SK-MEL-5 (cell line): ENCODE results near the gene UBE4B. TPM values are rescaled to one million over a fixed set of nuclear protein-coding genes. Genes with fewer than 3 reads are reported as not detected.
"Not testable (repeated sequence)": the region's sequence is repeated elsewhere in the genome, so short reads cannot be mapped to it uniquely, and the experiment has no call there.

Experiments
- DNase-seq: peaks from one replicate; pipeline ENCODE4 v3.0.0-alpha.2; 2016; ENCODE audit warnings: low read depth, low spot score
- in situ Hi-C: cut with HindIII; loops from 2 replicates; pipeline ENCODE4 v1.10.0; 2016; ENCODE audit warnings: low sequenced_read_pairs, high pct_unique_total_duplicates, low pct_unique_long_range_greater_than_20kb
- total RNA-seq: library from RNA; depleted of rRNA; stranded (reverse); fragments of >200 nt; shearing (Covaris generic); gene quantifications from 2 replicates; pipeline ENCODE4 v1.2.3, GENCODE V29; 2014

The UBE4B gene
- total RNA-seq, 1 experiment from 2014 or later, result 28.9 TPM

DNA sequence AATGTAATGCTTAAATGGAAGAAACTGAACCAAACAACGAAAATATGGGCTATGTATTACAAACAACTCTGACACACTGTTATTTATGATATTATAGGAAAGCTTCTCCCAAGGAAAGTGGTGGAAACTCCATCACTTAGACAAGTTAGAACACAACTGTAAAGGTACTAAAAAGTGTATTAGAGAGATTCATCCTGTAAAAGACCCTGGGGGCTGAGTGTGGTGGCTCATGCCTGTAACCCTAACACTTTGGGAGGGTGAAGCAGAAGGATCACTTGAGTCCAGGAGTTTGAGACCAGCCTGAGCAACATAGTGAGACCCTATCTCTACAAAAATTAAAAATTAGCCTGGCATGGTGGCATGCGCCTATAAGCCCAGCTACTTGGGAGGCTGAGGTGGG lies 7.4 kb upstream of the UBE4B start:
- no peak for DNase-seq
- in situ Hi-C loops, result no loop called here

DNA sequence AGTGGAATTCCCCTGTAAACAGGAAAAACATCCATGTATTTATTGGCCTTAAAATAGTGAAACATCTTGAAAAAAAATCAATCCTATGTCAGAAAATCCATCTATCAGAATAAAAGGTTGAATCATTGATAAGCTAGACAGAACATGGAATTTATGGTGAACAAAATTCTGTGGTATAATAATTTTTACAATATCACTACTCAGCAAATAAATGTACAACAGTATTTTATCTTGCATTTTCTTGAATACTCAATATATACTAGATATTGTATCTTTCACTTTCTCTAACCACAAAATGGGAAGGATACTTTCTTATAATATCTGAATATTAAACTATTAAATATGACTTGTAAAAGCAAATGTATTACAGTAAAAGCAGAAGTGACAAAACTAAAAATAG lies 5.7 kb upstream of the UBE4B start:
- in situ Hi-C loops, result no loop called here
- DNase-seq, result no peak

DNA sequence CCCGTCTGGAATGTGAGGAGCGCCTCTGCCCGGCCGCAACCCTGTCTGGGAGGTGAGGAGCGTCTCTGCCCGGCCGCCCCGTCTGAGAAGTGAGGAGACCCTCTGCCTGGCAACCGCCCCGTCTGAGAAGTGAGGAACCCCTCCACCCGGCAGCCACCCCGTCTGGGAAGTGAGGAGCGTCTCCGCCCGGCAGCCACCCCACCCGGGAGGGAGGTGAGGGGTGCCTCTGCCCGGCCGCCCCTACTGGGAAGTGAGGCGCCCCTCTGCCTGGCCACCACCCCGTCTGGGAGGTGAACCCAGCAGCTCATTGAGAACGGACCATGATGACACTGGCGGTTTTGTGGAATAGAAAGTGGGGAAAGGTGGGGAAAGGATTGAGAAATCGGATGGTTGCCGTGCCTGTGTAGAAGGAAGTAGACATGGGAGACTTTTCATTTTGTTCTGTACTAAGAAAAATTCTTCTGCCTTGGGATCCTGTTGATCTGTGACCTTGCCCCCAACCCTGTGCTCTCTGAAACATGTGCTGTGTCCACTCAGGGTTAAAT lies 3.7 kb upstream of the UBE4B start:
- in situ Hi-C loops, DNase-seq: not testable (repeated sequence)

DNA sequence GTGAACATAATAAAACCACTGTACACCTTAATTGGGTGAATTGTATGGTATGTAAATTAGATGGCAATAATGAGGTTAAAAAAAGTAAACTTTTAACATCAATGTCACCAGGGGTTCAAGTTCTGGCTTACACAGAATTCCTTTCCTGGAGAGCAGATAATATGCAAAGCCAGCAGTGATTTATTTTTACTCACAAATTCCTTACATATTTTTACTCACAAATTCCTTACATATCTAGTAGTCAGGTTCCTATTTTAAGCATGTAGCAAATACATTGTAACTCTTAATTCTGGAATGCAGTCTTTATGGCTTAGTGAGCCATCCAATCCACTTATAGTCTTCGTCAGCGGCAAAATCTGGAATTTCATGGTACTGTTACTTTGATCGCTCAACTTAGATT lies 1.3 kb upstream of the UBE4B start:
- DNase-seq, result no peak

DNA sequence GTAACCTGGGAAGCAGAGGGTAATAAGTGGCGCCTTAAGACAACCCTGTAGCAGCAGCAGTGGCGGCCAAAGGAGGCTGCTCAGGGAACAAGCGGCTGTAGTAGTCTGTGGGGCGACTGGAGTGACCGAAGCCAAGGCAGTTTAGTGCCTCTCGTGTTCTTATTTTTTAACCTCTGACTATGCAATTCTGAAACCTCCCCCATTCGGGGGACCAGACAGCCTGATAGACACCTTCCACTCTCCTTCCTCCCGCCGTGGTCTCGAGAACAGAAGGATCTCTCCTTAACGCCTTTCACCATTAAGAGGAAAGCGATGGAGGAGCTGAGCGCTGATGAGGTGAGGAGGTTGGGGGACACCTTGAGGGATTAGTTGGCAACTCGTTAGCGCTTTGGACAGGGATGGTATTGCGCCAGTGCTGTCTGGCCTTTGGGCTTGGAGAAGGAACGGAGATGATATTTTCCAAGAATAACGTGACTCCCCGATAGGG lies 644 bp downstream of the UBE4B start:
- peak; percentile 47 for DNase-seq
- in situ Hi-C loops, result no loop called here

More for the DNA sequence above, 1.3 kb upstream of the UBE4B start:
- in situ Hi-C loops, result no loop called here

DNA sequence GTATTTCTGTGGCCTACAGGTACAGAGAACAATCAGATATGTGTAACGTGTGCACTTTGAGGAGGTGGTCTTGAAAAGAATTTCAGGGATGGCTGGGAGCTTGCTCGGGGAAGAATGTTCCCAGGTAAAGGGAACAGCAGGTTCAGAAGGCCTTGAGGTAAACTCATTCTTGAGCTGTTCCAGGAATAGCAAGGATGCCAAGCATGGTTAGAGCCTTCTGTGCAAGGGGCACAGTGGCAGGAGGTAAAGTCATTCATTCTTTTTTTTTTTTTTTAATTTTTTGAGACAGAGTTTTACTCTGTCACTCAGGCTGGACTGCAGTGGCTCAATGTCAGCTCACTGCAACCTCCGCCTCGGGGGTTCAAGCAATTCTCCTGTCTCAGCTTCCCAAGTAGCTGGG lies 10.0 kb downstream of the UBE4B start:
- DNase-seq, result no peak
- in situ Hi-C loops, result no loop called here

DNA sequence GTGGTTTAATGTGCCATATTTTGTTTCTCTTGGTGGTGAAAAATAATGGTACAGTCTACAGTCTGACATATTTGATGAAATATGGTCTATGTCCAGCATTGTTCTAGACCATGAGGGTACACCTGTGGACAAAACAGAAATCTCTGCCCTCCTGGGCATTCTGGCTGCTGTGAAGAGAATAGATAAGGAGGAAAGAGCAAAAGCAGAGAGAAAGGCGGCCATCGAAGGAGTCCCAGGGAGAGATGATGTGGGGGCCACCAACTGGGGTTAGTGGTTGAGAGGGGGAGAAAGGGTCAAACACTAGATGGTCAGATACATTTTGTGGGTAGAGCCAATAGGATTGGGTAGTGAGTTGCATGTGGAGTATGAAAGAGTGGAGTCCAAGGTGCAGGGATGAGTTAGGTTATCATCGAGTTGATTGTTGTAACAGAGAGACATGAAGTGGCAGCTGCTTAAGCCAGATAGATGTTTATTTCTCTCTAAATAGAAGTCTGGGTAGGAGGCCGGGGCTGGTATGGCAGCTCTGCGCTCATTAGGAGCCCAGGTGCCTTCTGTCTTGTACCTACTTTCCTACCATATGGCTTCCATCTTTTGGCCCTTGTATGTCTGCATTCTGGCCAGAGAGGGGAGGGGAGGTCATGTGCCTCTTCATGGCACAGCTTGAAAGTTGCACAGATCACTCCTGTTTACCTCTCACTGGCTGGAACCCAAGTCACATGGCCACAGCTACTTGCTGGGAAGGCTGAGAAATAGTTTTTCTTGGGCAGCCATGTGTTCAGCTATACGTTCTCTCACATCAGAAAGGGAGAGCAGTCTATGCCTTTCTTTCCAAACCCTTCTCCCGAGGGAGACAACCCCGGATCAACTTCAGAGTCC lies 13.0 kb downstream of the UBE4B start:
- peak; percentile 70 for DNase-seq

DNA sequence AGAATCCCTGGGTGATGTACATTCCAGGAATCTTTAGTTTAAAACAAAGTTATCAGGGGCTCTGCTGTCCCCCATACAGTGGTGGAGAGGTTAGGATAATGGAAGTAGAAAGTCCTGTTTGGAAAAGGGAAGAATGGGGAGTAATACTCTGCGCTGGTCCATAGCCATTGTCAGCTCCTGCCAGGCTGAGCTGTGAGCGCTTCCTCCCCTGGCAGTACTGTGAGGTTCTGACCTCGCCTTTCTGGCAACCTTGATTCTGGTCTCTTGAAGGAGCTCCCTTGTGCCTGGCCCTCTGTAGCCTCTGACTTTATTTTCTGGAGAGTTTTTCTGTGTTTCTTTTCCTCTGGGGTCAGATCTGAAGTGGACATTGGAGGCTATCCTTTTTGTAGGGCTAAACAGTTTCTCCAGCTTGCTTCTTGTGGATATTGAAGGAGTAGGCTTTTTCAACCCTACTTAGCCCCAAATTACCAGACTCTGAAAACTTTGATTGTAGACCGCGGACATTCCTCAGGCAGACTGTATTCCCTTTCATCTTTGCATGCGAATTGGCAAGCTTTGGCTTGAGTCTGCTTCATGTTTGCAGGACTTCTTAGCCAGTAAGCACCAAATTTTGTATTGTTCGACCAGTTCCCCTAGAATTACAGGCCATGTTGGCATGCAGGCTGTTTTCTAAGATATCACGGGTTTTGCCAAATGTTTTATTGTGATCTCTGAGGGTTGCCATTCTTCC lies 13.8 kb downstream of the UBE4B start:
- in situ Hi-C loops, result no loop called here
- DNase-seq, result no peak

More for the DNA sequence above, 13.0 kb downstream of the UBE4B start:
- in situ Hi-C loops, result no loop called here

DNA sequence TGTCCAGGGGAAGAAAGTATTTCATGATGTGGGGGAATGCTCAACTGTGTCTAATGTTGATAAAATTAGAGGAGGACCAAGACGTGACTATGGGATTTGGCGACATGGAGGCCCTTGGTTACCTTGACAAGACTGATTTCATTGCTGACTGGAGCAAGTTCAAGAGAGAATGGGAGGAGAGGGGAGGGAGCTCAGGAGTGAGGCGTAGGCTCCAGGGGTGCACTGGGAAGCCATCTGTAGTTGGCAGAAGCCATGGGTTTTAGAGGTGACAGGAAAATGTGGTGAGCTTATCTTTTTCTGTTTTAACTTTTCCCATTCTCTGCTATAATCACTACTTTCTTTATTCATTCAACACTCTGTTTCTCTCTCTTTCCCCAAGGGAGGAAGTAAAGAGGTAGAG lies 15.8 kb downstream of the UBE4B start:
- in situ Hi-C loops, result no loop called here
- DNase-seq, result no peak

DNA sequence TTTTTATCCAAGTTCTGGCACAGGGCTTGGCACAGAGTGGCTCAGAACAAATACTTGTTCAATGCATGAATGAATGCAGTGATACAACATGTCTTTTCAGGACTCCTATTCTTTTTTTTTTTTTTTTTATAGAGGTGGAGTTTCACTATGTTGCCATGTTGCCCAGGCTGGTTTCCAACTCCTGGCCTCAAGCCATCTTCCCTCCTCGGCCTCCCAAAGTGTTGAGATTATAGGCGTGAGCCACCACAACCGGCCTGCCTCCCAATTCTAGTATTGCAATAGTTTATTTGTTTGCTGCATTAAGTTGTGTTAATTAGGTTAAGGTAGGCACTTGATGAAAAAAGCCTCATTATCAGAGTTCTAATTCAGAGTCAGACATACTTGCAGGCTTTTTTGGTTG lies 17.9 kb downstream of the UBE4B start:
- in situ Hi-C loops, result no loop called here
- no peak for DNase-seq

DNA sequence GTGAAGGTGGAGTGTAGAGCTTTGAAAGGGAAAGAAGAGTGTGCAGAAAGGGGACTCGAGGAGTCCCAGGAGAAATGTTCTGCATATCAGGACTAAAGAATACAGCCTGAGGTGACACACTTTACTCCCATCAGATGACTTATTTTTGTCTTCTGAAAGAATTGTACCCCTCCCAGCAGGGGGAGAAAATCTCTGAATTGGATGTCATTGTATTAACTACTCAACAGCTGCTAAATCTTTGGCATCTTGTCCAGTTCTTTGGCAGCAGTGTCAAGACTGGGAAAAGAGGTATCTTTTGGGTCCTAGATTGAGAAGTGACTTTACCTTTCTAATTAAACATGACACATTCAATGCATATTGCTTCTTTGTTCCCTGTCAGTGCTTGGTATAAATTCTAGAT lies 18.9 kb downstream of the UBE4B start:
- no peak for DNase-seq
- in situ Hi-C loops, result no loop called here

DNA sequence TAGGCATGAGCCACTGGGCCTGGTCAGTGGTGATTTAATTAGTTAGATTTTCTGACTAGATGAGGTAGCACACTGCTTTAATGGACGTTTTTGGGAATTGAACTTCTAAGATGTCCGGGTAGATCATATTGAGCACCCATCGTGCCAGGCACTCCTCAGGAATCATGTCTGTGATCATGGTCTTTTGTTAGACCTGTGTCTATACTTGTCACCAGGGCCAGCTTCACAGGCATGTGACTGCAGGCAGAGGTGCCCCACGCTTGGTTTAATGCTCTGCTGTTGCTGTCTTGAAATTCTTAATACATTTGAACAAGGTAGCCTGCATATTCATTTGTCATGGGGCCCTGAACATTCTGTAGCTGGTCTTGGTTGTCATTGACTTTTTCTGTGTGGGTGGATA lies 19.6 kb downstream of the UBE4B start:
- in situ Hi-C loops, result no loop called here

DNA sequence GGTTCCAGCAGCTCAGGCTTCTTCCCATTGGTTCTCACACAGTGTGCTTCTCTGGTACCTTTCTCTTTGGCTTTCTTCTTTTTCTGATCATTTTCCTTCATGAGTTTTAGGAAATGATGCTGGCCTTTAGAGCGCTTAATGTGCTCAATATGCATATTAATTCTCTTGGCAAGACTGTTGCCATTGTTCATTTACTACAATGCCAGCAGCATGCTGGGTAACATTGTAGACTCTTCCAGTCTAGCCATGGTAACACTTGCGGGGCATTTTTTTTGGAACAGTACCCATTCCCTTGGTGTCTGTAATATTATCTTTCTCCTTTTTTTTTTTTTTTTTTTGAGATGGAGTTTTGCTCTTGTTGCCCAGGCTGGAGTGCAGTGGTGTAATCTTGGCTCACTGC lies 21.7 kb downstream of the UBE4B start:
- in situ Hi-C loops, result no loop called here
- DNase-seq, result no peak

More for the DNA sequence above, 19.6 kb downstream of the UBE4B start:
- no peak for DNase-seq

DNA sequence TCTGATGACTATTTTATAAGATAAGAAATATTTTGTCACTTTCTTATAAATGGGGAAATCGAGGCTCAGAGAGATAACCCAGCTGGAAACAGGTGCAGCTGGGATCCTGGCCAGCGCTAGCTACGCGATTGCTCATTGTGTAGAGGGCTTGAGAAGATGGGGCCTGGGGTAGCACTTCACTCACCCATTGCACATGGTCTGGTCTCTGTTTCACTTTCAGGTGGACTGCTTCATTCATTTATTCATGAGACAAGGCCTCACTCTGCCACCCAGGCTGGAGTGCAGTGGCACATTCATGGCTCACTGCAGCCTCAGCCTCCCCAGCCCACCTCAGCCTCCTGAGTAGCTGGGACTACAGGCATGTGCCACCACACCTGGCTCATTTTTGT lies 23.8 kb downstream of the UBE4B start:
- in situ Hi-C loops, result no loop called here
- no peak for DNase-seq

DNA sequence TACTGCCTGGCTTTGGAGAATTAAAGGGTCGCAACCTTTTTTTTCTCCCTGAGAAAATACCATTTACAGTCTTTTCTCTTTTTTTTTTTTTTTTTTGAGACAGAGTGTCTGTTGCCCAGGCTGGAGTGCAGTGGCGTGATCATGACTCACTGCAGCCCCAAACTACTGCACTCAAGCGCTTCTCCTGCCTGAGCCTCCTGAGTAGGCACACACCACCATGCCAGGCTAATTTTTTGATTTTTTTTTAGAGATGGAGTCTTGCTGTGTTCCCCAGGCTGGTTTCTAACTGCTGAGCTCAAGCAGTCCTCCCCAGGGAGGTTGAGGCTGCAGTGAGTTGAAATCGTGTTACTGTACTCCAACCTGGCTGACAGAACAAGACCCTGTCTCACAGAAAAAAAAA lies 24.6 kb downstream of the UBE4B start:
- DNase-seq, result peak; percentile 32
- in situ Hi-C loops, result no loop called here

DNA sequence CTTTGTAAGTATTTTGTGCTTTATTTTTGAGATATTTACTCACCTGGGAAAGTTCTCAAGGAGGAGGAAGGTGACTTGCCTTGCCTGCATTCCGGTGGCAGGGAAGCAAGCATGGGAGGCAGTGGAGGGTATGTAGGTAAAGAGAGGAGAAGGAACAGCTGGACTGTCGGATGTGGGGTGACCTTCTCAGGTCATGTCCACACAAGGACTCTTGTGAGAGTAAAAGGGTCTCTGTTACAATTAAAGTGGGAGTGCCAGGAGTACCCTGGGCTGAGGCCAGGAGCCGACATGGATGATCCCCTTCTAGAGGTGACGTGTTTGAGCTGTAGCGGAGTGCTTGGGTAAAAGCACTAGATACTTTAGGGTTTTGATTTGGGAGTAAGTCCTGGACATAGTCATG lies 25.0 kb downstream of the UBE4B start:
- DNase-seq, result no peak
- in situ Hi-C loops, result no loop called here

DNA sequence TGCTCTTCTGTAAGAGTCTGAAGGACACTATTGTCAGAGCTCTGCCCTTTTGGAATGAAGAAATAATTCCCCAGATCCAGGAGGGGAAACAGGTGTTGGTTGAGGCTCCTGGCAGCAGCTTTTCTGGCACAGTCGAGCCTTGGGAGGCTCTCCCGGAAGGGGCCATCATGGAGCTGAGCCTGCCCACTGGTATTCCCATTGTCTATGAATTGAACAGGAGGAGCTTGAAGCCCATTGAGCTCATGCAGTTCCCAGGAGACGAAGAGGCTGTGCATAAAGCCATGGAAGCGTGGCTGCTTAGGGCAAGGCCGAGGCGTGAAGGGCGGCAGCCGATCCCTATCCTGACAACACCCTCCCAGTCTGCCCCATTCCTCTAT lies 26.6 kb downstream of the UBE4B start:
- in situ Hi-C loops, result no loop called here
- no peak for DNase-seq

DNA sequence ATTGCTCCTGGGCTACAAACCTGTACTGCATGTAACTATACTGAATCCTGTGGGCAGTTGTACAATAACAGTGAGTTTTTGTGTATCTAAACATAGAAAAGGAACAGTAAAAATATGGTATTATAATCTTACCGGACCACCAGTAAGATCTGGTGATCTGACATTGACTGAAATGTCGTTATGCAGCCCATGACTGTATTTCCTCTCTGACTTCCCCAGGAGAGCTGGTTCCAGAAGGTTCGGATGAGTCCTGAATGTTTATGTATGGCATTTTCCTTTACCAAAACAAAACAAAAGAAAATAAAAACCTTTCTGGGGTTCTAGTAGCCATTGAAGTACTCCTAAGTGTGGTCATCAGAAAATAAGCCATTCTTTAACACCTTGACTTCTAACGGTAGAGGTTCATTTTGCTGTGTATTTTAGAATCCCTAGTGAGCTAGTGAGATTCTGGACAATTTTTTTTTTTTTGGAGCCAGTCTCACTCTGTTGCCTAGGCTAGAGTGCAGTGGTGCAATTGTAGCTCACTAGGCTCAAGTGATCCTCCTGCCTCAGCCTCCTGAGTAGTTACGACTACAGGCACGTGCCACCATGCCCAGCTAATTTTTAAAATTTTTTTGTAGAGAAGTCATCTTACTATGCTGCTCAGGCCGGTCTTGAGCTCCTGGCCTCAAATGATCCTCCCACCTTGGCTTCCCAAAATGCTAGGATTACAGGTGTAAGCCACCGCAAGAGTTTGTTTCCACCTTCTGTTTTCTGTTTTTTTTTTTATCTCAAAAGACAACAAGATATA lies 27.7 kb downstream of the UBE4B start:
- no peak for DNase-seq
- in situ Hi-C loops, result no loop called here
